Measurements from ENCODE around the gene KERA.
"Not testable (repeated sequence)": the region's sequence is repeated elsewhere in the genome, so short reads cannot be mapped to it uniquely, and the experiment has no call there.

KERA gene

DNA sequence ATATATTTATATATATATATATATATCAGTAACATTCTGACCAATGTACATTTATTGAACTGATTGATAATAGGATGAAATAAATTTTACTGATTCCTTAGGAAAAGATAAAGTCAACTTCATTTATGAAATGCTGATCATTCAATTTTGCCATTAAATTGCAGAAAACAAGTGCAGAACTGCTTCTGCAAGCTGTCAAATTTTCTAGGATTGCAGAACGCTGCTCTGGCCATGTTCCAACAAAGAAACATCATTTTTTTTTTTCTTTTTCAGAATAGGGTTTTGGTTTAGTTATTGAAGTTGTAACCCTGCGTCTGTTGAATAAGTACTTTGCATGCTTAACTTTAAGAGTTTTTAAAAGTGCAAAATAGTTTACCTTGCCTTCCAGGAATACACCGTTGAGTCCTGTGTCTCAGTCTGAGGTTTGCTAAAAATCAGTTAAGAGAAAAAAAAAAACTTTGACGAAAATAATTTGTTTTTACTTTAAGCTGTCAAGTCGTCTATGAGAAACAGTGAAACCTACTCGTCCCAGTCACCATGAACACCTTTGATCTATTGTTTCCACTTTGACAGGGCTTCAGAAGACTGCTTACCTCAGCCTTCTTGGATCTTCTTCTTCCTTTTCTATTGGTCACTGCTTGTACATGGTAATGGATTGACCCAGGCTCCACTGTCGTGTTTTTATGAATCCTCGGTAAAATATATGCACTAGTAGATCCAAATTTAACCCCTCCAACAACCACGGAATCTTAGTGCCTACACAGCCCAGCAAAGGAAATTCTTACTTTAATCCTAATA, at the start of gene KERA:
TSS of gene KERA (minus strand) at position 657 of the 798 bp plus-strand sequence. CDS start 1,743 bp downstream, outside the sequence.
- no peak for DNase-seq (ENCODE audit: low spot score)

- DNase-seq (ENCODE audit: low spot score), result no peak
Measured at GRCh38 chr12:91106283-91106682, 48.5 kb upstream of the KERA start.

DNA sequence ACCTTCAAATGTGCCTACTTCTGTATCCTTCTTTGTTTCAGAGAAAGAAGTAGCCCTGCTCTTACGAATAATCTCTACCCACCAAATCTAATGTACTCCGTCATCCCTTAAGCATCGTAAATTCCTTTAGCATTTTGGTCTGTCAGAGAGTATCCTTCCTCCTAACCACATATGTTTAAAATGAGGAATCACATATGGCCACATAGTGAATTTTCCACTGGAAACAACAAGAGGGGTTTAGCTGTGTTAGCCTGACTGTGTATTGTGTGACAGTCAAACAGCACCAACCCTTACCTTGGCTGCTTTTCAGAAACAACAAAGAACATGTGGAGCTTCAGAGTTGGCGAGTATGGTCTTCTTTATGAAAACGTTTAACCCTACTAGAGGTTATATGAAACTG, 48.0 kb upstream of the KERA start:
- no peak for DNase-seq (ENCODE audit: low spot score)

- DNase-seq (ENCODE audit: low spot score), result no peak
Measured at GRCh38 chr12:91104812-91105466, 47.1 kb upstream of the KERA start.

DNA sequence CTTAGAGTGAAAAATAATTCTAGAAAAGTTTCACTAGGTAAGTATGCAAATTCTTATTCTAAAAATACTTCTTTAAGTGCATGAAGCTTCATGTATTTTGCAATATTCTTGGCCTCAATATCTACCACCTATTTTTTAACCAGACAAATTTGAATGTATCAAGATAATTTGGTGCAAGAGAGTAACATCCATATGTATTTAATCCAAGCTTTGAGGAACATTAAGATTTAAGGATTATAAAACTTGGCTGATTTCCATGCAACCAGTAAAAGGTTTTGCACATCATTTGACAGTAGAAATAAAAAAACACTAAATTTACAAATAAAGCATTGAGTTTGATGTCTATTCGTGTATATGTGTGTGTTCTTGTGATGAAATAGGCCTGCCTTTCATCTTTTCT, 45.8 kb upstream of the KERA start:
- DNase-seq (ENCODE audit: low spot score), result no peak

- no peak for DNase-seq (ENCODE audit: low spot score)
Measured at GRCh38 chr12:91103101-91103500, 45.3 kb upstream of the KERA start.

GRCh38 chr12:91100906-91101305, 43.1 kb upstream of the KERA start:
- DNase-seq (ENCODE audit: low spot score), result no peak

DNA sequence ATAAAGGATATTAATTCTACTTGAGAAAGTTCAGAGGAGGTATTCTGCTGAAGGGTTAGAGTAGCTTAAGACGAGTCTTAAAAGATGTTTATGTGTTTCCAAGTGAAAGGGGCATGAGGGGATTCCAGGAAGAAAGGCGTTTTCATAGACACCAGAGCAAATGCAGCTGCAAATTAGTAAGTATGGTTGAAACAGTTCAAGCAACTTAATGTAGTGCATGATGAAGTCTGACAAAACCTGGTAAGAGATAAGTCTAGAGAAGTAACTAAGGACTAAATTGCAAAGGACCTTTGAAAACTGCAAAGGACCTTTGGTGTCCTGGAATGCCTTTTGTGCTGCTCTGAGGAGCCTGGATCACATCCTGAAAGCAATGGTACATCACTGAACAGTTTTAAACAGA, 42.0 kb upstream of the KERA start:
- no peak for DNase-seq (ENCODE audit: low spot score)

- DNase-seq (ENCODE audit: low spot score), result no peak
Measured at GRCh38 chr12:91099341-91099740, 41.5 kb upstream of the KERA start.

GRCh38 chr12:91098941-91099340, 41.1 kb upstream of the KERA start:
- DNase-seq (ENCODE audit: low spot score), result no peak

GRCh38 chr12:91098461-91098860, 40.6 kb upstream of the KERA start:
- no peak for DNase-seq (ENCODE audit: low spot score)

DNA sequence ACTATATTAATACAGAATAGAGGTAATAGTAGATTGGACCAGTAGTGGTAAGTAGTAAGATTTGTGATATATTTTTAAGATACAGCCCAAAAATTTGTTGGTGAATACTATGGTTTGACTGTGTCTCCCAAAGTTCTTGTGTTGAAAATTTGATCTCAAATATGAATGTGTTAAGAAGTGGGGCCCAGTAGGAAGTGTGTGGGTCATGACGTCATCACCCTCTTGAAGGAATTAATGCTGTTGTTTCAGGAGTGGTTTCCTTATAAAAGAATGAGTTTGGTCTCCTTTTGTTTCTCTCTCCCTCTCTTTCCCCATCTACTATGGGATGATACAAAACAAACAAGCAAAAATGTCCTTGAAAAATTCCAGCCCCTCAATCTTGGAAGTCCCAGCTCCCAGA, 37.1 kb upstream of the KERA start:
- no peak for DNase-seq (ENCODE audit: low spot score)

- no peak for DNase-seq (ENCODE audit: low spot score)
Measured at GRCh38 chr12:91094032-91094662, 36.3 kb upstream of the KERA start.

DNA sequence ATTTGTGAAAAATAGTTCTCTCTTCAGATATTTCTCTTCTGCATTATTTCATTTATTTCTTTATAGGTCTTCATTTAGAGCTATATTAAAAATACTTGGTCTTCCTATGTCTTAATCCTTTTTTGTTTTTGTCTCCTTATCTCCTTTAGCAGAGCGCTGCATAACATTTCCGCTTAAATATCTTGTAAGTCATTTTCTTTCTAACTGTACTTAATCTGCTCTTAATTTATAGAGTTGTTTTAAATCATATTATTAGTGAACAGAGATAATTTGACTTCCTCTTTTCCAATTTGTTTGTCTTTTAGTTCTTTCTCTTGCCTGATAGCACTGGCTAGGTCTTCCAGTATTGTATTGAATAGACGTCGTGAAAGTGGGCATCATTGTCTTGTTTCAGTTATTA, 35.5 kb upstream of the KERA start:
- no peak for DNase-seq (ENCODE audit: low spot score)

GRCh38 chr12:91091916-91092715, 34.3 kb upstream of the KERA start:
- DNase-seq (ENCODE audit: low spot score), result no peak

GRCh38 chr12:91089953-91090352, 32.1 kb upstream of the KERA start:
- not testable (repeated sequence) for DNase-seq (ENCODE audit: low spot score)

DNA sequence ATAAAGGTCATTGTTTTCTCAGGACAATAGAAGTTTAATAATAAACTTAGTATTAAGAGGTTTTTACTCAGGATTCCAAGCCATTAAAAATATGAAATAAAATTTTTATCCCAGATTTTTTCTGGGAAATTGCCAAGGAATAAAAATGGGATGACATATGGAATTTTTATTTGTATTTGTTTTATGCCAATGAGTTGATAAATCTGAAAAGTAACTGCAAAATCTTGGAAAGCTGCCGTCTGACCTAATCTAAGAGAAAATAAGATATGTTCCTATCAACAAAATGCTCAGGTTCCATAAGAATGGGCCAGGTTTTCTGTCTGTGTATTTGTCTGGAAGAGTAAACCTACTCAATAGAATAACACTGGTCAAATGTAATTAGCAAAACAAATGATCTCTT, 22.2 kb upstream of the KERA start:
- DNase-seq (ENCODE audit: low spot score), result no peak

- DNase-seq (ENCODE audit: low spot score), result no peak
Measured at GRCh38 chr12:91078501-91078900, 20.7 kb upstream of the KERA start.

GRCh38 chr12:91077228-91077954, 19.6 kb upstream of the KERA start:
- no peak for DNase-seq (ENCODE audit: low spot score)

DNA sequence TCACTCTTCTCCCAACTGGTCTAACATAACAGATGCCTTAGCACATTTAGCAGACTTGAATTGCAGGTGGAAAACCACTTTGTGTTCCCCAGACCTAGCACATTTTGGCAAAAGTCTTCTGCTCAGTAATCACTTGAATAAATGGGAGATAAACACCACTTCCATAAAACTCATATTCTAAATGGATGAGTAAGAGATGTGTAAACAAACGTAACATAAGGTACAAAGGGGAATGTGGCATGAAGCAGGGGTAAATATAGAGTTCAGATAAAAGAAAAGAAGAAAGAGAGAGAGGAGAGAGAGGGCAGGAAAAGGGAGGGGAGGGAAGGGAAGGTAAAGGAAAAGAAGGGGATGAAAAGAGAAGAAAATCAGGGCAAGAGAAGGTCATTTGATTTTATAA, 17.0 kb upstream of the KERA start:
- DNase-seq (ENCODE audit: low spot score), result no peak

GRCh38 chr12:91074154-91074709, 16.4 kb upstream of the KERA start:
- DNase-seq (ENCODE audit: low spot score), result no peak

All from CD4-positive, alpha-beta T cell treated with Interleukin-2 at 100 ng/mL for 4 hours (primary cell).